GM12874 (cell line): ENCODE results near the gene FTSJ3.

Experiments
- TF ChIP-seq, protein P1 (sequence below): IDR thresholded peaks from 2 replicates; pipeline ENCODE4 v1.5.1; 2011; ENCODE audit warnings: low read depth, mild to moderate bottlenecking, control low read depth, low read length, moderate library complexity; ENCODE audit not compliant: insufficient read depth

The FTSJ3 gene

DNA sequence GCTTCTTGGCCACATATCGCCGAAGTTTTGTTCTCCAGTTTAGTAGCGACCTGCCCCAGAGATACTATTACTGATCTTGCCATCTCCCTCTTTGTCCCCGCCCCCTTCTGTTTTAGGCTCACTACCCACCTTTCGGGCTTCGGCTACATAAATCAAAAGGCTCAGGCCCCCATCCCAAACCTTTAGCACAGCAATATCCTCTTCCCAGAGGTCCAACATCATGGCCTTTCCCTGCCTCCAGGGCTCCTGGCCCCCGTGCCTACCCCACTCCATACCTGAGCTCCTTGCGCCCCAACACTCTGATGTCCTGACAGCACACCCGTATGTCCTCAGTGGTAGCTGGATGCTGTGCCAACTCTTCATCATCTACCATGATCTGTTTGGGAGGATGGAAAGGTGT is 3.1 kb downstream of the FTSJ3 start:
- TF ChIP-seq, protein P1, sequence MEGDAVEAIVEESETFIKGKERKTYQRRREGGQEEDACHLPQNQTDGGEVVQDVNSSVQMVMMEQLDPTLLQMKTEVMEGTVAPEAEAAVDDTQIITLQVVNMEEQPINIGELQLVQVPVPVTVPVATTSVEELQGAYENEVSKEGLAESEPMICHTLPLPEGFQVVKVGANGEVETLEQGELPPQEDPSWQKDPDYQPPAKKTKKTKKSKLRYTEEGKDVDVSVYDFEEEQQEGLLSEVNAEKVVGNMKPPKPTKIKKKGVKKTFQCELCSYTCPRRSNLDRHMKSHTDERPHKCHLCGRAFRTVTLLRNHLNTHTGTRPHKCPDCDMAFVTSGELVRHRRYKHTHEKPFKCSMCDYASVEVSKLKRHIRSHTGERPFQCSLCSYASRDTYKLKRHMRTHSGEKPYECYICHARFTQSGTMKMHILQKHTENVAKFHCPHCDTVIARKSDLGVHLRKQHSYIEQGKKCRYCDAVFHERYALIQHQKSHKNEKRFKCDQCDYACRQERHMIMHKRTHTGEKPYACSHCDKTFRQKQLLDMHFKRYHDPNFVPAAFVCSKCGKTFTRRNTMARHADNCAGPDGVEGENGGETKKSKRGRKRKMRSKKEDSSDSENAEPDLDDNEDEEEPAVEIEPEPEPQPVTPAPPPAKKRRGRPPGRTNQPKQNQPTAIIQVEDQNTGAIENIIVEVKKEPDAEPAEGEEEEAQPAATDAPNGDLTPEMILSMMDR: no peak

DNA sequence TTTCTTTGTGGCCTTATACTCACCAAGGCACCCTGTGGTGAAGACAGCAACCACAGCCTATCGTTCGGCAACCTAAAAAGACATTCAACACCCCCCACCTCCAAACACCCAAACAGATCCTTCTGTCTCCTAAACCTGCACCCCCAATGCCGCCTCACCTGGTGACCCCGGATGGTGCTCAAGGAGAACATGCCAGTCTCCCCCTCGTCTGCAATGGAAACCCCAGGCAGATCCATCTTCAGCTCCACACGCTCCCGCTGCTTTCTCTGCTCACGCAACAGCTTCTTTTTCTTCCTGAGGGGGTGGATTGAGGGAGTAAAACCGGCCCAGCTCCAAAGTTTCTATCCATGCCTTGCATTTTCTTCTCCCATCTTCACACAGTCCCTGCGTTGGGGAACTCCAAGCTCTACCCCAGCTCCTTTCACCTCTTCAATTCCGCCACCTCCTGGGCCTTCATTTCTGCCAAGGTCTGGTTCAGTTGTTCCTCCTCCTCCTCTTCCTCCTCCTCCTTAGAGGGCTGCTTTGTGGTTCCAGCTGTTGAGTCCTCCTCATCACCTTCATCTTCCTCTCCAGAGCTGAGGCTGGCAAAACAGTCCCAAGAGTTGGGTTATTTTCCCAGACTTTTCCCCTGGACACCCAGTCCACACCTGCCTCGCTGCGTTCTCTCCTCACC is 3.7 kb downstream of the FTSJ3 start:
- TF ChIP-seq, protein P1: no peak

DNA sequence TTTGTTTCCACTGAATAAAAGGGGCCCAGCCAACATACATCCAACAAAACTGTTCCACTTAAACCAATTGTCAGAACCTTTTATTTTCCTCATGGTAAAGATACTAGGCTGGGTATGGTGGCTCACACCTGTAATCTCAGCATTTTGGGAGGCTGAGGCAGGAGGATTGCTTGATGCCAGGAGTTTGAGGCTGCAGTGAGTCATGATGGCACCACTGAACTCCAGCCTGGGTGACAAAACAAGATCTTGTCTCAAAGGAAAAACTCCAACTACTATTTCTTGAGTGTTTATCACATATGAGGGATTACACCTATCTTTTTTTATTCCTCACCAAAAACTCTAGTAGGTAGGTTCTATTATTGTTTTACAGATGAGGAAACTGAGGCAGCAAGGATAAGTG is 4.9 kb downstream of the FTSJ3 start:
- TF ChIP-seq, protein P1: no peak

DNA sequence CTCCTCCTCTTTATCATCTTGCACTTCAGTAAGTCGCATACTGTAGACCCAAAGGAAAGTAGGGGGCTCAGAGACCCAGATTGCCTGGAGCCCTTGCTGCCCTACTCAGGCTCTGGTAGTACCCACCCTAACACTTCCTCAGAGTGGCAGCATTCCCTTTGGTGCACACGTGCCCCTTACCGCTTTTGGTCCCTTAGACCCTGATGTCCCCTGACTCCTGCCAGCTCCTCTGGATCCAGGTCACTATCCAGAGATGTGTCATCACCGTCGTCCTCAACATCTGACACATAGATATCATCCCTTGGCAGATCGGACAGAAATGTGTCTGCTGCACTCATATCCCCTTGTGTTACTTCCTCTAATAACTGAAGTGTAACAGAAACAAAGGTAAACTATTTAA is 5.7 kb downstream of the FTSJ3 start:
- TF ChIP-seq, protein P1: no peak

DNA sequence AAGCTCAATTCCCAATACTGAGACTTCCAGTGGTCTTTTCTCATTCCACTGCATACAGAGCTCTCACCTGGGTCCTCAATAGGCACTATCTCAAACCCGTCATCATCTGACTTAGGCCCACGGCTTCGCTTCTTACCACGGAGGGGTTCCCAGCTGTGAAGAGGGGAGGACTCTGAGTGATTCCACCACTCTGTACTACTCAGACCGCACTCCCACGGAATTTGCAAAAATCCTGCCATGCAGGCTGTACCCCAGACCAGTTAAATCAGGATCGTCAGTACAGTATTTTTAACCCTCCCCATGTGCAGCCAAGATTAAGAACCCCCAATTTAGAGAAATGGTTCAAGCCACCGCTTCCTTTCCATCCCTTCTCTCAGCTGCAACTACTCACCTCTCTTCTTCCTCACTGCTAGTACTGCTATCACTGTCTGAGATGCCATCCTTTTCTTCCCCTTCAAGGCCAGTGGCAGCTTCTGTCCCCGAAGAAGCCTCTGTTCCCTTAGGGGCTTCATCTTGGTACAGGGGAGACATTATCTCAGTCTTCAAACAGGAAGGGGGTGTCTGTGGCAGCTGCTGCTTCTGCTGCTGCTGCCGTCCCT is 6.4 kb downstream of the FTSJ3 start:
- TF ChIP-seq, protein P1: no peak

DNA sequence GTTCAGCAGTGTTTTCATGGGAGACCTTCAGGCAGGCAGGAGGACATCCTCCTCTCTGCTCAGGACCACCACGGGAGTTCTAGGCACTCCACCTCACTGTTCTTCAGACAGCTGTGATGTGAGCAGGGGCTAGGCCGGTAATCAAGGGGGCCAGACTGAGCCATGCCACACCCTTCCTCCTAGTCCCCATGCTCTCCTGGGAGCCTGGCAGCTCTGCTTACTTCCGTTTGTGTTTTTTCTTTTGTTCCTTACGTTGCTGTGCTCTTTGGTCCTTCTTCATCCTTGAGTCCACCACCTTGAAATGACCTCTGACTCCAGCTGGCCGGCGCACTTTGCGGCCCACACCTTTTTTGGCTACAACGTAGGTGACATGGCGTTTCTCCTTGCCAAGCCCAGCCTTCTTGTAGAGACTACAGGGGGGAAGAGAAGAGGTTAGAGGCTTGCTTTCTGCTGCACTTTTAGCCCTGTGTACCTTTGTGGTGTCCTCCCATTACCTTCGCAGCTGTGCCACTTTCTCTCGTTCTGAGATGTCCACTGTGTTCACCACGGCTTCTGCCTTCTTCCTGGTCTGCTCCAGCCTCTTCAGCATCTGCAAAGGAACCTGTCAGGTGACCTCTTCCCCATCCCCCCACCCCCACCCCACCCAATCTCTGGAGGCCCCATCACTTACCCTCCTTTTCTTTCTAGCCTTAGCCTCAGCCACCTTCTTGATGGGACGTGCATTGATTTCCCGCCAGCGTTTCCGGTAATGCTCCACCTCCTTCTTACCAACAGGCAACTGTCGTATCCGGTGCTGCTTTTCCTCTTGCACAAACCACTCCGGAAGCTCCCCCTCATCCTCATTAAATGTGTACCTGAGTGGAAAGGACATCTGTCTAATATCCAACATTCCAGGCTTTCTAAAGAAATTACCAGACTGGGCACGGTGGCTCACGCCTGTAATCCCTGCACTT is 7.6 kb downstream of the FTSJ3 start:
- TF ChIP-seq, protein P1: no peak

DNA sequence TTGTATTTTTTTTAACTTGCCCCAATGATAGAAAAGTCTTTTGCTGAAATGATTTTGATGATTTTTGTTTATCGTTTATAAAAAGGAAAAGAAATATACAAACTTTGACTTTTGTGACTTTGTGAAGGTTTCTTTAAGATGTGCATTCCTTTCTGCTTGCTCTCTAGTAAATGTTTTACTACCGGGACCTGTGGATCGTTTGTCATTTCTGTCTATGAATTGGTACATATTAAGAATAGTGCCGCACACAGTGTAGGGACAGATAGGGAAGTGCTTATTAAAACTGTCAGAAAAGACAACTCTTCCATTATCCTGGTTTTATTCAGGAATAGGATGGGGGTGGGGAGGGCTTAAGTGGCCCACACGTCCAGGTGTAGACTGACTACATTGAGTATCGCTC is 8.3 kb downstream of the FTSJ3 start:
- TF ChIP-seq, protein P1: no peak
